PC-3 (cell line): ENCODE data around the gene SCO2. TPM values are rescaled to one million over a fixed set of nuclear protein-coding genes. Genes with fewer than 3 reads are reported as not detected.
"Not testable (repeated sequence)": the region's sequence is repeated elsewhere in the genome, so short reads cannot be mapped to it uniquely, and the experiment has no call there.

Experiments
- ATAC-seq: fragments of 200-7000 bp; cut with Tn5 transposase; 2 replicates; pipeline ENCODE4 v1.9.1; 2020; ENCODE audit warnings: mild to moderate bottlenecking, moderate library complexity
- BruUV-seq: library from RNA; stranded (reverse); fragments of 400-500 nt; replicated peaks from 2 replicates; lab custom pipeline; 2021; lab: Mats Ljungman, UMichigan
- CTCF ChIA-PET: fragments of 300-600 bp; sonication (Branson Sonifier 250); formaldehyde crosslinking; loops from one replicate; lab custom pipeline; 2022; ENCODE audit warnings: antibody characterized with exemption; lab: Charles Lee
- POLR2A ChIA-PET: fragments of 300-600 bp; sonication (Branson Sonifier 250); formaldehyde crosslinking; loops from one replicate; lab custom pipeline; 2022; ENCODE audit warnings: antibody characterized with exemption; ENCODE audit not compliant: unreplicated experiment; lab: Charles Lee
- DNase-seq: peaks from one replicate; pipeline ENCODE4 v3.0.0-alpha.2; 2015
- H2AFZ ChIP-seq: fragments of 300-600 bp; sonication (generic); 2 replicates; pipeline ENCODE4 v1.6.0; 2016; ENCODE audit warnings: antibody characterized with exemption, low read length
- H3F3A ChIP-seq: fragments of 300-600 bp; sonication (generic); one replicate; pipeline ENCODE4 v1.6.0; 2017; ENCODE audit warnings: antibody characterized with exemption, low read length, control low read depth, mild to moderate bottlenecking; ENCODE audit not compliant: unreplicated experiment
- H3K27ac ChIP-seq: fragments of 300-600 bp; sonication (generic); 2 replicates; pipeline ENCODE4 v1.5.1; 2016; ENCODE audit warnings: mild to moderate bottlenecking, low read length
- H3K27me3 ChIP-seq: fragments of 300-600 bp; sonication (generic); 2 replicates; pipeline ENCODE4 v1.6.1; 2016; ENCODE audit warnings: low read length, mixed read lengths
- H3K36me3 ChIP-seq: fragments of 300-600 bp; sonication (generic); 2 replicates; pipeline ENCODE4 v1.6.1; 2016; ENCODE audit warnings: low read depth, mixed run types, low read length, mixed read lengths
- H3K4me1 ChIP-seq: fragments of 300-600 bp; sonication (generic); 2 replicates; pipeline ENCODE4 v1.5.1; 2016; ENCODE audit warnings: low read length; ENCODE audit not compliant: insufficient read depth
- H3K4me2 ChIP-seq: fragments of 300-600 bp; sonication (generic); 2 replicates; pipeline ENCODE4 v1.6.0; 2016; ENCODE audit warnings: low read length
- H3K4me3 ChIP-seq: fragments of 300-600 bp; sonication (generic); 2 replicates; pipeline ENCODE4 v1.5.1; 2016; ENCODE audit warnings: mild to moderate bottlenecking, low read length, mixed read lengths
- H3K79me2 ChIP-seq: fragments of 300-600 bp; sonication (generic); 2 replicates; pipeline ENCODE4 v1.6.1; 2017; ENCODE audit warnings: low read length, mixed read lengths
- H3K9ac ChIP-seq: fragments of 300-600 bp; sonication (generic); 2 replicates; pipeline ENCODE4 v1.6.0; 2016; ENCODE audit warnings: mild to moderate bottlenecking, low read length
- H3K9me2 ChIP-seq: fragments of 300-600 bp; sonication (generic); replicated peaks from 2 replicates; pipeline ENCODE4 v1.6.1; 2016; ENCODE audit warnings: mixed run types, low read length, mixed read lengths
- H3K9me3 ChIP-seq: fragments of 300-600 bp; sonication (generic); 2 replicates; pipeline ENCODE4 v1.6.1; 2016; ENCODE audit warnings: low read length, mixed read lengths
- H4K20me1 ChIP-seq: fragments of 300-600 bp; sonication (generic); 2 replicates; pipeline ENCODE4 v1.6.1; 2016; ENCODE audit warnings: low read length, mixed read lengths
- EZH2 ChIP-seq: fragments of 300-600 bp; sonication (generic); IDR thresholded peaks from one replicate; pipeline ENCODE4 v1.6.1; 2017; ENCODE audit warnings: antibody characterized with exemption, mild to moderate bottlenecking, low read length; ENCODE audit not compliant: unreplicated experiment
- EZH2phosphoT487 ChIP-seq: fragments of 300-600 bp; sonication (generic); IDR thresholded peaks from 2 replicates; pipeline ENCODE4 v1.6.1; 2018; ENCODE audit warnings: mild to moderate bottlenecking, antibody characterized with exemption, low read length, borderline replicate concordance
- intact Hi-C: fragments of 100-400 bp; cut with micrococcal nuclease; formaldehyde crosslinking; loops from 2 replicates; pipeline ENCODE4 v1.9.0; 2023
- total RNA-seq: library from RNA; depleted of rRNA; stranded (reverse); fragments of >200 nt; gene quantifications from 2 replicates; pipeline ENCODE4 v1.2.3, GENCODE V29; 2014
- TF ChIP-seq, protein P1 (sequence below): fragments of 300-600 bp; sonication (generic); conservative IDR thresholded peaks from 2 replicates; pipeline ENCODE4 v1.5.1; 2017; ENCODE audit warnings: antibody characterized with exemption, low read depth, mild to moderate bottlenecking, low read length

SCO2 gene
- total RNA-seq, 1 experiment from 2014 or later: 5.8 TPM

DNA sequence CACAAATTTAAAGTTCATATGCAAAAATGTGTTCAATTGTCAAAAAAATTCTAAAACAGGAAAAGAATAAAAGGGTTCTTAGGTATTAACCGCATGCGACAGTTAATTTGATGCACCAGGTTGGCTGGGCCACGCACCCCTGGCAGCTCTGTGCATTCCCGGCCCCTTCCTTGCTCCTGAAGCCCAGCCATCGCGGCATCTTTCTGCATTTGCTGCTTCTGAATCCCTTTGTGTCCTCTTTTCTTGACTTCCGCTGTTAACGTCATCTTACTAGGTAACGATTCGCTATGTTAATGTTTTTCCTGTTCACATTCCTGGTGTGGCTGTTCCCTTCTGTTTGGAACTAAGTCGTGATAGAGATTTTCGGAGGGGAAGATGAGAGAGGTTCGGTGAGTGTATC lies 12.4 kb upstream of the SCO2 start:
- BruUV-seq: no TSS peak
- Histone ChIP-seq H4K20me1 (no peaks in the 10 kb centered on the region), H3K9ac (no peak overlapping the region), H3K9me3 (no peaks in the 10 kb centered on the region), H3K36me3 (no peaks in the 10 kb centered on the region), H3F3A (no peaks in the 10 kb centered on the region), H3K79me2 (no peaks in the 10 kb centered on the region), H3K4me1 (peaks cover 19% of the 10 kb centered on the region), H2AFZ (no peak overlapping the region), H3K27ac (peak overlapping the region; percentile 41; the same call in 1 of the 2 replicates), H3K4me3 (no peak overlapping the region), H3K9me2 (no peaks in the 10 kb centered on the region), H3K4me2 (no peak overlapping the region), H3K27me3 (no peaks in the 10 kb centered on the region)
- no peak for DNase-seq
- intact Hi-C loops: no loop called here
- no peak for ATAC-seq
- CTCF ChIA-PET: no interaction called here
- TF ChIP-seq EZH2 (no peak), EZH2phosphoT487 (no peak)
- TF ChIP-seq, protein P1, sequence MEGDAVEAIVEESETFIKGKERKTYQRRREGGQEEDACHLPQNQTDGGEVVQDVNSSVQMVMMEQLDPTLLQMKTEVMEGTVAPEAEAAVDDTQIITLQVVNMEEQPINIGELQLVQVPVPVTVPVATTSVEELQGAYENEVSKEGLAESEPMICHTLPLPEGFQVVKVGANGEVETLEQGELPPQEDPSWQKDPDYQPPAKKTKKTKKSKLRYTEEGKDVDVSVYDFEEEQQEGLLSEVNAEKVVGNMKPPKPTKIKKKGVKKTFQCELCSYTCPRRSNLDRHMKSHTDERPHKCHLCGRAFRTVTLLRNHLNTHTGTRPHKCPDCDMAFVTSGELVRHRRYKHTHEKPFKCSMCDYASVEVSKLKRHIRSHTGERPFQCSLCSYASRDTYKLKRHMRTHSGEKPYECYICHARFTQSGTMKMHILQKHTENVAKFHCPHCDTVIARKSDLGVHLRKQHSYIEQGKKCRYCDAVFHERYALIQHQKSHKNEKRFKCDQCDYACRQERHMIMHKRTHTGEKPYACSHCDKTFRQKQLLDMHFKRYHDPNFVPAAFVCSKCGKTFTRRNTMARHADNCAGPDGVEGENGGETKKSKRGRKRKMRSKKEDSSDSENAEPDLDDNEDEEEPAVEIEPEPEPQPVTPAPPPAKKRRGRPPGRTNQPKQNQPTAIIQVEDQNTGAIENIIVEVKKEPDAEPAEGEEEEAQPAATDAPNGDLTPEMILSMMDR: no peak
- POLR2A ChIA-PET: no interaction called here

DNA sequence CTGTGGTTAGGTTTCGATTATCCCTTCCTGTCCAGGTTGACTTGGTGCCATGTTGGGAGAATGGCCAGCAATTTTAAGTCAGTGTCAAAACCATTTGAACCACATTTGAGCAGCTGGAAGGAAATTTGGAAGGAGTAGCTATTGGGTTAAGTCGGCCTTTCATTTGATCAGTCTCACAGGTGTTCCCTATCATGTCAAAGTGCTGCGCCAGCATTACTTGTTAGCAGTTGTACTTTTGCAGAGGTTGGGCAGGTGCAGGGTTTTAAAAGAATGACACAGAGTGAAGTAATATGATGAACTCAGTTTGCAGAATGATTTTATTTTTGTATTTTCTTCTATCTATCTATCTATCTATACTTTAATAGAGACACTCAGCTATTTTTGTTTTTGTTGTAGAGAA lies 10.8 kb upstream of the SCO2 start:
- ATAC-seq (no peak), DNase-seq (no peak)
- no peaks in the 10 kb centered on the region for H3K9me3 ChIP-seq
- CTCF ChIA-PET: interaction anchor here (0.6 kb wide), 1 partner anchor 9 kb away, joined by 12 read pairs; no protein-coding TSS in a partner anchor
- H3F3A ChIP-seq: no peaks in the 10 kb centered on the region
- no TSS peak for BruUV-seq
- POLR2A ChIA-PET: no interaction called here
- TF ChIP-seq EZH2phosphoT487 (no peak), EZH2 (no peak)
- TF ChIP-seq, protein P1: no peak
- no peak overlapping the region for H3K27ac ChIP-seq
- intact Hi-C loops: no loop called here
- no peaks in the 10 kb centered on the region for H3K9me2 ChIP-seq
- H2AFZ ChIP-seq: no peak overlapping the region
- H4K20me1 ChIP-seq: no peaks in the 10 kb centered on the region
- H3K27me3 ChIP-seq: no peaks in the 10 kb centered on the region
- no peaks in the 10 kb centered on the region for H3K36me3 ChIP-seq
- no peak overlapping the region for H3K4me3 ChIP-seq
- no peaks in the 10 kb centered on the region for H3K79me2 ChIP-seq
- H3K9ac ChIP-seq: no peak overlapping the region
- peaks cover 21% of the 10 kb centered on the region for H3K4me1 ChIP-seq
- H3K4me2 ChIP-seq: no peak overlapping the region

DNA sequence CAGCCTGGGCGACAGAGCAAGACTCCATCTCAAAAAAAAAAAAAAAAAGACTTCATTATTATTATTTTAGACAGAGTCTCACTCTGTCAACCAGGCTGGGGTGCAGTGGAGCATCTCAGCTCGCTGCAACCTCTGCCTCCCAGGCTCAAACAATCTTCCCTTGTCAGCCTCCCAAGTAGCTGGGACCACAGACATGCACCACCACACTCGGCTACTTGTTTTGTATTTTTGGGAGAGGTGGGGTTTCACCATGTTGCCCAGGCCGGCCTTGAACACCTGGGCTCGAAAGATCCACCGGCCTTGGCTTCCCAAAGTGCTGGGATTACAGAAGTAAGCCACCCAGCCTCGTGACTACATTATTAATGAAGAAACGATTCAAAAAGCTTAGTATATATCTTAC lies 9.7 kb upstream of the SCO2 start:
- no peaks in the 10 kb centered on the region for H3K36me3 ChIP-seq
- H2AFZ ChIP-seq: no peak overlapping the region
- H3K9me3 ChIP-seq: no peaks in the 10 kb centered on the region
- no peak for DNase-seq
- H3K4me1 ChIP-seq: peaks cover 21% of the 10 kb centered on the region
- H3F3A ChIP-seq: no peaks in the 10 kb centered on the region
- no peaks in the 10 kb centered on the region for H3K9me2 ChIP-seq
- H3K79me2 ChIP-seq: no peaks in the 10 kb centered on the region
- no peak for ATAC-seq
- no peak overlapping the region for H3K9ac ChIP-seq
- intact Hi-C loops: no loop called here
- no peak overlapping the region for H3K27ac ChIP-seq
- no peaks in the 10 kb centered on the region for H3K27me3 ChIP-seq
- no TSS peak for BruUV-seq
- no peak overlapping the region for H3K4me2 ChIP-seq
- no peaks in the 10 kb centered on the region for H4K20me1 ChIP-seq
- H3K4me3 ChIP-seq: no peak overlapping the region
- TF ChIP-seq EZH2phosphoT487: no peak
- TF ChIP-seq, protein P1: no peak
- no peak for TF ChIP-seq EZH2
- POLR2A ChIA-PET: no interaction called here
- CTCF ChIA-PET: no interaction called here

DNA sequence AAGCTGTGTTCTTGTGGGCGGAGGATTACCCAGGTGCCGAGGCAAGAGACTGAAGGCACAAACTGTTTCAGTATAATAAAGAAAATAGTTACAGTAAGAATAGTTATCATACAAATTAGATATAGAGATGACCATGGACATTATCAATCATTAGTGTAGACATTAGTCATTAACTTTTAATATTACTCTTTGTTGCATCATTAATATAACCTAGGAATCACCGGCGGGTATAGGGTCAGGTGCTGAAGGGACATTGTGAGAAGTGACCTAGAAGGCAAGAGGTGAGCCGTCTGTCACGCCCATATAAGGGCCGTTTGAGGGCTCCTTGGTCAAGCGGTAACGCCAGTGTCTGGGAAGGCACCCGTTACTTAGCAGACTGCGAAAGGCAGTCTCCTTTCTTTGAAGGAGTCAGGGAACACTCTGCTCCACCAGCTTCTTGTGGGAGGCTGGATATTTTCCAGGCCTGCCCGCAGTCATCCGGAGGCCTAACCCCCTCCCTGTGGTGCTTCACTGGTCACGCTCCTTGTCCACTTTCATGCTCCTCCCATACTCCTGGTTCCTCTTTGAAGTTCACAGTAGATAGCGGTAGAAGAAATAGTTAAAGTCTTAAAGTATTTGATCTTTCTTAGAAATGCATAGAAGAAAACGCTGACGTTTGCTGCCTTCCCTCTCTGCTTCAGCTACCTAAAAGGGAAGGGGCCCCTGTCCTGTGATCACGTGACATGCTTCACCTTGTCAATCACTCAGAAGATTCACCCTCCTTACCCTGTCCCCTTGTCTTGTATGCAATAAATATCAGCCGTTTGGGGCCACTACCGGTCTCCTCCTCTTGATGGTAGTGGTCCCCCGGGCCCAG lies 8.7 kb upstream of the SCO2 start:
- H3K9ac ChIP-seq, H3K27ac ChIP-seq: not testable (repeated sequence)
- intact Hi-C loops: loop anchor here (2.0 kb wide), 1 partner anchor 49 kb away; the partner anchor contains the start of gene CHKB

More for the DNA sequence above, 8.7 kb upstream of the SCO2 start:
- H4K20me1 ChIP-seq, POLR2A ChIA-PET, H3K4me2 ChIP-seq, H3K27me3 ChIP-seq, CTCF ChIA-PET, H3K4me3 ChIP-seq, H3K79me2 ChIP-seq, DNase-seq, H3K36me3 ChIP-seq, H2AFZ ChIP-seq, H3K9me2 ChIP-seq, H3K9me3 ChIP-seq, ATAC-seq, BruUV-seq, H3F3A ChIP-seq: not testable (repeated sequence)
- peaks cover 12% of the 10 kb centered on the region for H3K4me1 ChIP-seq
